SK-N-SH (cell line): ENCODE measurements around the gene ZMAT5. TPM values are rescaled to one million over a fixed set of nuclear protein-coding genes. Genes with fewer than 3 reads are reported as not detected.

Experiments used
- CTCF ChIA-PET: fragments of 300-600, 350-600 bp; formaldehyde crosslinking; extraction: SDS; loops from one replicate; lab custom pipeline; 2021; lab: Yijun Ruan, JAX
- POLR2A ChIA-PET: fragments of 350-600 bp; sonication (Branson Sonifier 250); formaldehyde crosslinking; extraction: SDS; loops from one replicate; lab custom pipeline; 2020; ENCODE audit warnings: antibody characterized with exemption, inconsistent platforms; lab: Yijun Ruan, JAX
- DNase-seq: peaks from one replicate; pipeline ENCODE4 v3.0.0; 2012
- H2AFZ ChIP-seq: fragments of 200-600 bp; sonication (generic); 2 replicates; pipeline ENCODE4 v1.8.1; 2016; ENCODE audit warnings: antibody characterized with exemption, mild to moderate bottlenecking, low read depth
- H3F3A ChIP-seq: fragments of 200-600 bp; sonication (generic); replicated peaks from 2 replicates; pipeline ENCODE3; 2016; ENCODE audit warnings: antibody characterized with exemption, mild to moderate bottlenecking; ENCODE audit not compliant: insufficient read depth
- H3K27ac ChIP-seq, 2 experiments: fragments of 200-500 bp in 1 of 2; fragments of 200-600 bp in 1 of 2; sonication (Bioruptor generic) in 1 of 2; sonication (generic), shearing (Covaris generic) in 1 of 2; 2 replicates each; pipeline versions ENCODE4 v1.5.1 to v1.6.1; 2014 to 2016; ENCODE audit warnings: low read depth in 2 of 2, inconsistent platforms in 1 of 2, low read length in 1 of 2, mild to moderate bottlenecking in 1 of 2, mixed read lengths in 1 of 2
- H3K27me3 ChIP-seq: fragments of 200-600 bp; sonication (generic), shearing (Covaris generic); 2 replicates; pipeline ENCODE4 v1.6.1; 2016; ENCODE audit warnings: mixed run types; ENCODE audit not compliant: insufficient read depth
- H3K36me3 ChIP-seq, 2 experiments: fragments of 200-500 bp in 1 of 2; fragments of 200-600 bp in 1 of 2; sonication (Bioruptor generic) in 1 of 2; sonication (generic) in 1 of 2; replicated peaks in 1 of 2; 2 replicates each; pipeline versions ENCODE3 to v1.5.1; 2014 to 2016; ENCODE audit warnings: low read length in 1 of 2, mild to moderate bottlenecking in 1 of 2; ENCODE audit not compliant: insufficient read depth in 2 of 2, control insufficient read depth in 1 of 2
- H3K4me1 ChIP-seq, 2 experiments: fragments of 200-500 bp in 1 of 2; fragments of 200-600 bp in 1 of 2; sonication (Bioruptor generic) in 1 of 2; sonication (generic), shearing (Covaris generic) in 1 of 2; 2 replicates each; pipeline versions ENCODE4 v1.5.1 to v1.6.1; 2014 to 2016; ENCODE audit warnings: low read depth in 1 of 2, low read length in 1 of 2, mixed run types in 1 of 2; ENCODE audit not compliant: insufficient read depth in 2 of 2, control insufficient read depth in 1 of 2
- H3K4me2 ChIP-seq: fragments of 200-600 bp; sonication (generic), shearing (Covaris generic); 2 replicates; pipeline ENCODE4 v1.6.1; 2017; ENCODE audit warnings: mixed run types
- H3K4me3 ChIP-seq, 2 experiments: fragments of 200-500 bp in 1 of 2; fragments of 200-600 bp in 1 of 2; sonication (Bioruptor generic) in 1 of 2; sonication (generic), shearing (Covaris generic) in 1 of 2; 2 replicates each; pipeline versions ENCODE4 v1.5.1 to v1.8.1; 2014 to 2016; ENCODE audit warnings: low read depth in 2 of 2, inconsistent platforms in 1 of 2, low read length in 1 of 2, mild to moderate bottlenecking in 1 of 2, mixed read lengths in 1 of 2, moderate library complexity in 1 of 2
- H3K79me2 ChIP-seq: fragments of 200-600 bp; sonication (generic); 2 replicates; pipeline ENCODE4 v1.8.1; 2017; ENCODE audit warnings: mild to moderate bottlenecking; ENCODE audit not compliant: insufficient read depth
- H3K9ac ChIP-seq: fragments of 200-600 bp; sonication (generic); 2 replicates; pipeline ENCODE4 v1.6.1; 2017; ENCODE audit warnings: mixed run types
- H3K9me2 ChIP-seq: fragments of 200-600 bp; sonication (generic); 2 replicates; pipeline ENCODE4 v1.6.1; 2017; ENCODE audit warnings: mixed run types
- H3K9me3 ChIP-seq: fragments of 200-600 bp; sonication (generic); 2 replicates; pipeline ENCODE4 v1.6.1; 2017; ENCODE audit warnings: mixed run types, mild to moderate bottlenecking, moderate library complexity
- H4K20me1 ChIP-seq: fragments of 200-600 bp; sonication (generic); 2 replicates; pipeline ENCODE4 v1.6.1; 2017; ENCODE audit warnings: mild to moderate bottlenecking, mixed run types; ENCODE audit not compliant: insufficient read depth
- CHD2 ChIP-seq: fragments of 150-350 bp; IDR thresholded peaks from 2 replicates; pipeline ENCODE4 v1.6.1; 2018; ENCODE audit warnings: low read length; ENCODE audit not compliant: partially characterized antibody
- ELF1 ChIP-seq: IDR thresholded peaks from 2 replicates; pipeline ENCODE4 v1.4.0; 2012
- FOSL2 ChIP-seq: IDR thresholded peaks from 2 replicates; pipeline ENCODE4 v1.4.0; 2012; ENCODE audit warnings: low read depth, mild to moderate bottlenecking, moderate library complexity, borderline replicate concordance
- GABPA ChIP-seq: IDR thresholded peaks from 2 replicates; pipeline ENCODE4 v1.4.0; 2012; ENCODE audit warnings: low read depth, mild to moderate bottlenecking
- MEF2A ChIP-seq: IDR thresholded peaks from 2 replicates; pipeline ENCODE4 v1.4.0; 2012; ENCODE audit warnings: low read depth, borderline replicate concordance
- MXI1 ChIP-seq: IDR thresholded peaks from 2 replicates; pipeline ENCODE4 v1.6.1; 2012; ENCODE audit warnings: mild to moderate bottlenecking, low read depth, low read length, improper control_type of control experiment
- NFIC ChIP-seq: IDR thresholded peaks from 2 replicates; pipeline ENCODE4 v1.4.0; 2012; ENCODE audit warnings: borderline replicate concordance
- NRF1 ChIP-seq: IDR thresholded peaks from 2 replicates; pipeline ENCODE4 v1.6.1; 2012; ENCODE audit warnings: low read depth, mild to moderate bottlenecking, low read length
- POLR2AphosphoS5 ChIP-seq: IDR thresholded peaks from 2 replicates; pipeline ENCODE4 v1.6.1; 2012; ENCODE audit warnings: low read depth, low read length
- RAD21 ChIP-seq: IDR thresholded peaks from 2 replicates; pipeline ENCODE4 v1.6.1; 2012; ENCODE audit warnings: mild to moderate bottlenecking, low read length
- SIN3A ChIP-seq: IDR thresholded peaks from 2 replicates; pipeline ENCODE4 v1.6.1; 2012; ENCODE audit warnings: low read depth, mild to moderate bottlenecking, low read length, moderate library complexity, borderline replicate concordance
- SMC3 ChIP-seq: IDR thresholded peaks from 2 replicates; pipeline ENCODE4 v1.6.1; 2012; ENCODE audit warnings: low read depth, low read length, improper control_type of control experiment
- TCF12 ChIP-seq: IDR thresholded peaks from 2 replicates; pipeline ENCODE4 v1.4.0; 2012
- YY1 ChIP-seq: IDR thresholded peaks from 2 replicates; pipeline ENCODE4 v1.4.0; 2012; ENCODE audit warnings: low read depth, mild to moderate bottlenecking
- WGBS: methylation state at CpG from one replicate; pipeline ENCODE4 v1.1.6; 2017; ENCODE audit warnings: low lambda C conversion rate; 5-methylcytosine and 5-hydroxymethylcytosine counted together
- polyA plus RNA-seq, 3 experiments: library from polyadenylated mRNA; depleted of rRNA; stranded (reverse); fragments of >200 nt; gene quantifications; 2 replicates each; pipeline ENCODE4 v1.2.3, GENCODE V29; 2012
- TF ChIP-seq, protein P1 (sequence below): fragments of 200-600 bp; sonication (generic); IDR thresholded peaks from 2 replicates; pipeline ENCODE4 v1.6.1; 2017; ENCODE audit warnings: antibody characterized with exemption, mild to moderate bottlenecking, moderate library complexity
- TF ChIP-seq, protein P2 (sequence below): fragments of 150-350 bp; IDR thresholded peaks from 2 replicates; pipeline ENCODE4 v1.6.1; 2016; ENCODE audit warnings: mild to moderate bottlenecking, low read depth, low read length
- TF ChIP-seq, protein P3 (sequence below): fragments of 150-350 bp; IDR thresholded peaks from 2 replicates; pipeline ENCODE4 v1.6.1; 2017; ENCODE audit warnings: antibody characterized with exemption, low read length, low read depth, borderline replicate concordance
- TF ChIP-seq, protein P4 (sequence below): IDR thresholded peaks from 2 replicates; pipeline ENCODE4; 2012

The ZMAT5 gene
- polyA plus RNA-seq, 1 of the 3 experiments (the other 2 are of a cell fraction) = 35.0 TPM

DNA sequence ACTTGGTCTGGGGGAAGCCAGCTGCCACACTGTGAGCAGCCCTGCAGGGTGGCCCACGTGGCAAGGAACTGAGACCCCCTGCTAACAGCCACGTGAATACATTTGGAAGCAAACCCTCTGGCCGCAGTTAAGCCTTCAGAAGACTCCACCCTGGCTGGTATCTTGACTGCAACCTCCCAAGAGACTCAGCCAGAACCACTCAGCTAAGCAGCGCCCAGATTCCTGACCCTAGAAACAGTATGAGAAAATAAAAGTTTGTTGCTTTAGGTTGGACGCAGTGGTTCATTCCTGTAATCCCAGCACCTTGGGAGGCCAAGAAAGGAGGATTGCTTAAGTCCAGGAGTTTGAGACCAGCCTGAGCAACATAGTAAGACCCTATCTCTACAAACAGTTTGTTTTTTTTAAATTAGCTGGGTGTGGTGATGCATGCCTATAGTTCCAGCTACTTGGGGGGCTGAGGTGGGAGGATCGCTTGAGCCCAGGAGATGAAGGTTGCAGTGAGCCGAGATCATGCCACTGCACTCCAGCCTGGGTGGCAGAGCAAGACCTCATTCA is 8.7 kb downstream of the ZMAT5 start:
- CTCF ChIA-PET = no interaction called here
- Histone ChIP-seq H3K9ac (no peak overlapping the region), H3K4me2 (no peak overlapping the region), H3K9me2 (no peaks in the 10 kb centered on the region), H3K4me3 (no peak overlapping the region), H4K20me1 (no peaks in the 10 kb centered on the region), H3K4me1 (no peaks in the 10 kb centered on the region), H3K79me2 (peaks cover 3% of the 10 kb centered on the region; the same call in 1 of the 2 replicates), H3K27me3 (no peaks in the 10 kb centered on the region), H3K27ac (no peak overlapping the region), H3F3A (peaks cover 3% of the 10 kb centered on the region), H3K9me3 (no peaks in the 10 kb centered on the region), H3K36me3 (no peaks in the 10 kb centered on the region), H2AFZ (no peak overlapping the region)
- TF ChIP-seq, protein P1, sequence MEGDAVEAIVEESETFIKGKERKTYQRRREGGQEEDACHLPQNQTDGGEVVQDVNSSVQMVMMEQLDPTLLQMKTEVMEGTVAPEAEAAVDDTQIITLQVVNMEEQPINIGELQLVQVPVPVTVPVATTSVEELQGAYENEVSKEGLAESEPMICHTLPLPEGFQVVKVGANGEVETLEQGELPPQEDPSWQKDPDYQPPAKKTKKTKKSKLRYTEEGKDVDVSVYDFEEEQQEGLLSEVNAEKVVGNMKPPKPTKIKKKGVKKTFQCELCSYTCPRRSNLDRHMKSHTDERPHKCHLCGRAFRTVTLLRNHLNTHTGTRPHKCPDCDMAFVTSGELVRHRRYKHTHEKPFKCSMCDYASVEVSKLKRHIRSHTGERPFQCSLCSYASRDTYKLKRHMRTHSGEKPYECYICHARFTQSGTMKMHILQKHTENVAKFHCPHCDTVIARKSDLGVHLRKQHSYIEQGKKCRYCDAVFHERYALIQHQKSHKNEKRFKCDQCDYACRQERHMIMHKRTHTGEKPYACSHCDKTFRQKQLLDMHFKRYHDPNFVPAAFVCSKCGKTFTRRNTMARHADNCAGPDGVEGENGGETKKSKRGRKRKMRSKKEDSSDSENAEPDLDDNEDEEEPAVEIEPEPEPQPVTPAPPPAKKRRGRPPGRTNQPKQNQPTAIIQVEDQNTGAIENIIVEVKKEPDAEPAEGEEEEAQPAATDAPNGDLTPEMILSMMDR = no peak
- no peak for TF ChIP-seq POLR2AphosphoS5
- POLR2A ChIA-PET = interaction anchor here (0.6 kb wide), 1 partner anchor 19 kb away, joined by 3 read pairs; no protein-coding TSS in a partner anchor
- WGBS = 95% methylated on average over 5 of the region's 7 CpGs
- DNase-seq = no peak

DNA sequence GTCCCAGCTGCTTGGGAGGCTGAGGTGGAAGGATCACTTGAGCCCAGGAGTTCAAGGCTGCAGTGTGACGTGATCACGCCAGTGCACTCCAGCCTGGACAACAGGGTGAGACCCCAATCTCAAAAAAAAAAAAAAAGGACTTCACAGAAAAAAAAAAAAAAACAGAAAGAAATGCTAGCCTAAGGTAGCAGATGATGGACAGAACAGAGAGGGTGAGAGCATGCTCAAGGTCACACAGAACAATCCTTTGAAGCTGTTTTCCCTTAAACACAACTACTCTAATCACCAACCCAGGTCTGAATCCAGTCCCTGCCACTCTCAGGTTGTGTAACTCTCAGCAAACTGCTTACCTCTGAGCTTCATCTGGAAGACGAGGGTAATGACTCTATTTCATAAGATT is 9.7 kb downstream of the ZMAT5 start:
- TF ChIP-seq MXI1 (no peak), CHD2 (no peak), FOSL2 (no peak), SIN3A (no peak), TCF12 (no peak)
- H3K27ac ChIP-seq = no peak overlapping the region
- 89% methylated on average over 3 of the region's 3 CpGs for WGBS
- no peak overlapping the region for H2AFZ ChIP-seq
- H3F3A ChIP-seq = peaks cover 3% of the 10 kb centered on the region
- 0 out of 2 replicates have a peak, but pooled peaks cover 3% of the 10 kb centered on the region for H4K20me1 ChIP-seq
- H3K9me2 ChIP-seq = no peaks in the 10 kb centered on the region
- H3K36me3 ChIP-seq = no peaks in the 10 kb centered on the region
- ChIA-PET CTCF (interaction anchor here (1.4 kb wide), 1 partner anchor 248 kb away, joined by 6 read pairs; no protein-coding TSS in a partner anchor), POLR2A (interaction anchor here (0.6 kb wide), 3 partner anchors 79 to 450 kb away, joined by 3 read pairs; no protein-coding TSS in a partner anchor)
- H3K4me3 ChIP-seq = no peak overlapping the region
- H3K4me1 ChIP-seq = no peaks in the 10 kb centered on the region
- no peak overlapping the region for H3K4me2 ChIP-seq
- H3K9ac ChIP-seq = no peak overlapping the region
- H3K27me3 ChIP-seq = no peaks in the 10 kb centered on the region
- DNase-seq = no peak
- peaks cover 3% of the 10 kb centered on the region; the same call in 1 of the 2 replicates for H3K79me2 ChIP-seq
- no peaks in the 10 kb centered on the region for H3K9me3 ChIP-seq

DNA sequence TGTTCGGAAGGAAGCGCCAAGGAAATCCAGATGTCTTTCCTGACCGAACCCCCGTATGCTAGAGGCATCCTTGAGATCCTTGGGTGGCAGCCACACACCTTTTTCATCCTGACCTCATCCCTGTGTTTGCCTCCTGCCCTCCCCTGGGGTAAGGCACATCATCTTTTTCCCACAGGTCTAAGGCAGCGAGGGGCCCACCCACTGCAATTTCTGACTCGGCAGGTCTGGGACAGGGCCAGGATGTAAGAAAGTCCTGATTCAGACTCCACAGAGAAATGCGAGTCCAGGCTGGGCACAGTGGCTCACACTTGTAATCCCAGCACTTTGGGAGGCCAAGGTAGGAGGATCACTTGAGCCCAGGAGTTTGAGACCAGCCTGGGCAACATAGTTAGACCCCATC is 10.5 kb downstream of the ZMAT5 start:
- no peaks in the 10 kb centered on the region for H3K4me1 ChIP-seq
- H3K9me3 ChIP-seq = no peaks in the 10 kb centered on the region
- WGBS = 75% methylated on average over 5 of the region's 7 CpGs
- no peak overlapping the region for H3K27ac ChIP-seq
- no peak overlapping the region for H3K4me3 ChIP-seq
- no peak overlapping the region for H3K4me2 ChIP-seq
- POLR2A ChIA-PET = interaction anchor here (0.6 kb wide), 1 partner anchor 294 kb away, joined by 3 read pairs; no protein-coding TSS in a partner anchor
- H3F3A ChIP-seq = peaks cover 3% of the 10 kb centered on the region
- H3K79me2 ChIP-seq = peaks cover 3% of the 10 kb centered on the region; the same call in 1 of the 2 replicates
- no peak overlapping the region for H2AFZ ChIP-seq
- no peaks in the 10 kb centered on the region for H3K36me3 ChIP-seq
- CTCF ChIA-PET = interaction anchor here (1.4 to 1.5 kb wide), 3 partner anchors 66 to 332 kb away, joined by 3 to 6 read pairs (median 4); no protein-coding TSS in a partner anchor
- H3K9ac ChIP-seq = no peak overlapping the region
- H3K27me3 ChIP-seq = no peaks in the 10 kb centered on the region
- no peaks in the 10 kb centered on the region for H3K9me2 ChIP-seq
- H4K20me1 ChIP-seq = 0 out of 2 replicates have a peak, but pooled peaks cover 3% of the 10 kb centered on the region
- DNase-seq = no peak
- TF ChIP-seq, protein P2, sequence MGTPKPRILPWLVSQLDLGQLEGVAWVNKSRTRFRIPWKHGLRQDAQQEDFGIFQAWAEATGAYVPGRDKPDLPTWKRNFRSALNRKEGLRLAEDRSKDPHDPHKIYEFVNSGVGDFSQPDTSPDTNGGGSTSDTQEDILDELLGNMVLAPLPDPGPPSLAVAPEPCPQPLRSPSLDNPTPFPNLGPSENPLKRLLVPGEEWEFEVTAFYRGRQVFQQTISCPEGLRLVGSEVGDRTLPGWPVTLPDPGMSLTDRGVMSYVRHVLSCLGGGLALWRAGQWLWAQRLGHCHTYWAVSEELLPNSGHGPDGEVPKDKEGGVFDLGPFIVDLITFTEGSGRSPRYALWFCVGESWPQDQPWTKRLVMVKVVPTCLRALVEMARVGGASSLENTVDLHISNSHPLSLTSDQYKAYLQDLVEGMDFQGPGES = no peak
- TF ChIP-seq POLR2AphosphoS5 (no peak), CHD2 (no peak), NFIC (no peak), GABPA (no peak), YY1 (no peak), NRF1 (no peak), SMC3 (no peak), RAD21 (no peak), MEF2A (no peak), ELF1 (no peak)
- TF ChIP-seq, protein P3, sequence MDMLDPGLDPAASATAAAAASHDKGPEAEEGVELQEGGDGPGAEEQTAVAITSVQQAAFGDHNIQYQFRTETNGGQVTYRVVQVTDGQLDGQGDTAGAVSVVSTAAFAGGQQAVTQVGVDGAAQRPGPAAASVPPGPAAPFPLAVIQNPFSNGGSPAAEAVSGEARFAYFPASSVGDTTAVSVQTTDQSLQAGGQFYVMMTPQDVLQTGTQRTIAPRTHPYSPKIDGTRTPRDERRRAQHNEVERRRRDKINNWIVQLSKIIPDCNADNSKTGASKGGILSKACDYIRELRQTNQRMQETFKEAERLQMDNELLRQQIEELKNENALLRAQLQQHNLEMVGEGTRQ = no peak
- TF ChIP-seq, protein P4, sequence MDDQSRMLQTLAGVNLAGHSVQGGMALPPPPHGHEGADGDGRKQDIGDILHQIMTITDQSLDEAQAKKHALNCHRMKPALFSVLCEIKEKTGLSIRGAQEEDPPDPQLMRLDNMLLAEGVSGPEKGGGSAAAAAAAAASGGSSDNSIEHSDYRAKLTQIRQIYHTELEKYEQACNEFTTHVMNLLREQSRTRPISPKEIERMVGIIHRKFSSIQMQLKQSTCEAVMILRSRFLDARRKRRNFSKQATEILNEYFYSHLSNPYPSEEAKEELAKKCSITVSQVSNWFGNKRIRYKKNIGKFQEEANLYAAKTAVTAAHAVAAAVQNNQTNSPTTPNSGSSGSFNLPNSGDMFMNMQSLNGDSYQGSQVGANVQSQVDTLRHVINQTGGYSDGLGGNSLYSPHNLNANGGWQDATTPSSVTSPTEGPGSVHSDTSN = no peak
